Fibroblast of villous mesenchyme (primary cell): ENCODE data around the gene ZNF469. TPM values are rescaled to one million over a fixed set of nuclear protein-coding genes. Genes with fewer than 3 reads are reported as not detected.
"Not testable (repeated sequence)": the region's sequence is repeated elsewhere in the genome, so short reads cannot be mapped to it uniquely, and the experiment has no call there.

Source experiments
- DNase-seq: peaks from one replicate; pipeline ENCODE4 v3.0.0-alpha.2; 2010; ENCODE audit warnings: low read depth
- H3K4me3 ChIP-seq: 2 replicates; pipeline ENCODE4 v1.5.1; 2011; ENCODE audit warnings: low read depth, mild to moderate bottlenecking, low read length
- total RNA-seq: library from RNA; depleted of rRNA; stranded (reverse); fragments of >200 nt; gene quantifications from 2 replicates; pipeline ENCODE4 v1.2.3, GENCODE V29; 2012
- TF ChIP-seq, protein P1 (sequence below): IDR thresholded peaks from 2 replicates; pipeline ENCODE4 v1.5.1; 2012; ENCODE audit warnings: low read depth, mild to moderate bottlenecking, low read length; ENCODE audit not compliant: insufficient read depth

ZNF469 gene
- total RNA-seq, 1 donor: 6.0 TPM

GRCh38 chr16:88407807-88408206, 25.0 kb downstream of the ZNF469 start:
- TF ChIP-seq, protein P1, sequence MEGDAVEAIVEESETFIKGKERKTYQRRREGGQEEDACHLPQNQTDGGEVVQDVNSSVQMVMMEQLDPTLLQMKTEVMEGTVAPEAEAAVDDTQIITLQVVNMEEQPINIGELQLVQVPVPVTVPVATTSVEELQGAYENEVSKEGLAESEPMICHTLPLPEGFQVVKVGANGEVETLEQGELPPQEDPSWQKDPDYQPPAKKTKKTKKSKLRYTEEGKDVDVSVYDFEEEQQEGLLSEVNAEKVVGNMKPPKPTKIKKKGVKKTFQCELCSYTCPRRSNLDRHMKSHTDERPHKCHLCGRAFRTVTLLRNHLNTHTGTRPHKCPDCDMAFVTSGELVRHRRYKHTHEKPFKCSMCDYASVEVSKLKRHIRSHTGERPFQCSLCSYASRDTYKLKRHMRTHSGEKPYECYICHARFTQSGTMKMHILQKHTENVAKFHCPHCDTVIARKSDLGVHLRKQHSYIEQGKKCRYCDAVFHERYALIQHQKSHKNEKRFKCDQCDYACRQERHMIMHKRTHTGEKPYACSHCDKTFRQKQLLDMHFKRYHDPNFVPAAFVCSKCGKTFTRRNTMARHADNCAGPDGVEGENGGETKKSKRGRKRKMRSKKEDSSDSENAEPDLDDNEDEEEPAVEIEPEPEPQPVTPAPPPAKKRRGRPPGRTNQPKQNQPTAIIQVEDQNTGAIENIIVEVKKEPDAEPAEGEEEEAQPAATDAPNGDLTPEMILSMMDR: no peak
- DNase-seq: no peak
- no peak overlapping the region for H3K4me3 ChIP-seq

DNA sequence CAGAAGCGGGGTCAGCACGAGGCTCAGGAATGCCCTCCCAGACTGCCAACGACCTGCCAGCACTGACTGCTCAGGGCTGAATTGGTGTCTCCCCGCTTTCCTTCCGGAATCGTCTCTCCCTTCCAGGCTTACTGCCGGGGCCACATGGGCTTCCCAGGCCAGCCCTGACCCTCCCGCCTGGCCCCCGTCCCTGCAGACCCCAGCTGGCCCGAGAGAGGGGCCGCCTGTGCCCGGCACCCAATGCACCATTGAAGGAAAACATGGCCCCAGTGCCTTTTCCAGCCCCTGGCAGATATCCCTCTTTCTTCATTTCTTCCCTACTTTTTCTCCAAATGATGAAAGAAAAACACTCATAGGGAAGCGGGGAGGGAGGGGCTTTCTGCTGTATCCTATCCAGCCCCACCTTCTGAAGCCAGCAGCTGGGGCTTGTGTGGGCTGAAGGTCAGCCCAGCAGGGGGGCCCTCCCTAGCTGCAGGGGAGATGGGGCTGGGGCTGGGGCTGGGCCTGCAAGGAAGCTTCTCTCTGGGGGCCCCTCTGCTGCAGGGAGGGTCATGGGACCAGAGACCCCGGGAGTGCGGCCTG, 25.9 kb downstream of the ZNF469 start:
- TF ChIP-seq, protein P1: no peak
- no peak for DNase-seq
- H3K4me3 ChIP-seq: no peak overlapping the region

GRCh38 chr16:88409296-88410065, 26.7 kb downstream of the ZNF469 start:
- H3K4me3 ChIP-seq: no peak overlapping the region
- no peak for DNase-seq
- TF ChIP-seq, protein P1: no peak

GRCh38 chr16:88410297-88410968, 27.7 kb downstream of the ZNF469 start:
- not testable (repeated sequence) for H3K4me3 ChIP-seq, DNase-seq

DNA sequence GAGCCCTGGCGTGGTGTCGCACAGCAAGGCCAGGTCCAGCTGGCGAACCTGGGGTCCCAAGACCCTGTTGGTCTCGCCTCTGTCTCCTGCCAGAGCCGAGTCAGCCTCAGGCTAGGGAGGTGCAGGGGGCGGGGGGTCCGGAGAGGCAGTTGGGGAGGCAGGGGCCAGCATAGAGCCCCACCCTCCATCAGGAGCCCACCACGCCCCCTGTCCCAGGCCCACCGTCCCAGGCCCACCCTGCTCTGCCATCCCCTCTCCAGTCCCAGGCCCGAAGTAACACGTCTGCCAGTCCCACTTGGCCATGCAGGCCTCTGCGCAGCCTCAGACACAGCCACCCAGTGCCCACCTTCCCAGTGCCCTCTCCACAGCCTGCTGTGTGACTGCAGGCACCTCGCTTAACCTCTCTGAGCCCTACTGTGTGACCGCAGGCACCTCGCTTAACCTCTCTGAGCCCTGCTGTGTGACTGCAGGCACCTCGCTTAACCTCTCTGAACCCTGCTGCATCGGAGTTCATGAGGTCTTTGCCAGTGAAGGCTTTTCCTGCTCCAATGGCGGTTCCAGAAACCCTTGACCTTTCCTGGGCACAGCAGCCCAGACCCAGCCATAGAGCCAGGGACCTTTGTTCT, 29.3 kb downstream of the ZNF469 start:
- no peak for DNase-seq
- TF ChIP-seq, protein P1: no peak
- H3K4me3 ChIP-seq: no peak overlapping the region

DNA sequence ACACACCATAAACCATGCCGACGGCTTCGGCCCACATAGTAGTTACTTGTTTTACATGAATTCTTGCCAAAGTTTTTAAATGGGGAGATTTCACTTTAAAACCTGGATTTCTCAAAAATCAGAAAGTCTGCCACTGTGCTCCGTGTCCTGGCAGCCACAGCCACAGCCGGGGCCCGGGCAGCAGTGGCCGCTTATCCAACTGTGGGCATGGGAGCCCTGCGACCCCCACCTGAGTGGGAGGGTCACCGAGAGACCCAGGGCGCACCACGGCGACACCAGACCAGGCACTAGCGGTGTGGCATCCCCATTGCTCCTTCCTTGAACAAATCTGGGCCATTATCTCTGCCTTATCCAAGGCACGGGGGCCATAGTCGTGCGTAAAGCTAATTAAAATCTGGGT, 30.0 kb downstream of the ZNF469 start:
- H3K4me3 ChIP-seq: no peak overlapping the region
- DNase-seq: no peak
- TF ChIP-seq, protein P1: no peak

DNA sequence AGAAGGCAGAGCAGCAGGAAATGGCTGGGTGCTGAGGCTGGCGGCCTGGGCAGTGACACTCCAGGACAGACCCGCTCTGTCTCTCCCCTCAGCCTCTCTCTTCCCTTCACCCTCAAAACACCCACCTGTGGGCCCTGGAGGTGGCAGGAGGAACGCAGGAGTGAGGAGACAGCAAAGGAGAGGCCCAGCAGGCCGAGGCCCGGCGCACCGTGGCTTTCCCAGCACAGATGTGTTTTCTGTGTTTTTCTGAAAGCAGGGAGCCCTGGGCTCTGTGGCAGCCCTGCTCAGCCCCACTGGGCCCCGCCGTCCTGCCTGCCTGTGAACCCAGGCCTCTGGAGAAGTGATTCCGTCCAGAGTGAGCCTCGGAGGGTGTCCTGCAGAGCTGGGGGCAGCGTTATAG, 30.5 kb downstream of the ZNF469 start:
- TF ChIP-seq, protein P1: no peak
- H3K4me3 ChIP-seq: no peak overlapping the region
- DNase-seq: no peak
